T-cell (primary cell): Measurements from ENCODE around the gene HS6ST3. TPM values are rescaled to one million over a fixed set of nuclear protein-coding genes. Genes with fewer than 3 reads are reported as not detected.

Experiments
- ATAC-seq, 4 experiments: fragments of 200-7000 bp in 3 of 4; fragments of 150-1000 bp in 1 of 4; cut with Tn5 transposase; replicated peaks in 1 of 4; 1 replicate in 3 of 4; 2 replicates in 1 of 4; pipeline ENCODE4 v1.10.0; 2021; ENCODE audit warnings: moderate library complexity in 3 of 4, mild to moderate bottlenecking in 2 of 4, moderate number of reproducible peaks in 1 of 4
- CTCF ChIA-PET, 2 donors: fragments of 300-600 bp; sonication (Branson Sonifier 250); formaldehyde crosslinking; loops; one replicate each; lab custom pipeline; 2022; ENCODE audit warnings: antibody characterized with exemption in 2 of 2; lab: Charles Lee
- POLR2A ChIA-PET, 2 donors: fragments of 300-600 bp; sonication (Branson Sonifier 250); formaldehyde crosslinking; loops; one replicate each; lab custom pipeline; 2022; ENCODE audit warnings: antibody characterized with exemption in 2 of 2; lab: Charles Lee
- DNase-seq, 35 experiments: peaks; one replicate each; pipeline versions ENCODE4 v3.0.0 to v3.0.0-alpha.2; 2013 to 2023
- H3K27ac ChIP-seq: one replicate; pipeline ENCODE4 v1.5.1; 2013; ENCODE audit warnings: low read length
- H3K27me3 ChIP-seq, 2 experiments: replicated peaks in 1 of 2; 1 replicate in 1 of 2; 2 replicates in 1 of 2; pipeline versions ENCODE4 v1.6.1 to v1.7.0; 2013; ENCODE audit warnings: low read length in 1 of 2, mixed read lengths in 1 of 2; ENCODE audit not compliant: control insufficient read depth in 2 of 2, insufficient read depth in 2 of 2; ENCODE audit errors: extremely low read depth in 1 of 2
- H3K36me3 ChIP-seq, 2 donors: 1 replicate in 1 of 2; 2 replicates in 1 of 2; pipeline versions ENCODE4 v1.6.1 to v1.7.0; 2013; ENCODE audit warnings: low read length in 1 of 2; ENCODE audit not compliant: control insufficient read depth in 2 of 2, insufficient read depth in 1 of 2; ENCODE audit errors: extremely low read depth in 1 of 2
- H3K4me1 ChIP-seq, 2 experiments: 1 replicate in 1 of 2; 2 replicates in 1 of 2; pipeline versions ENCODE4 v1.6.1 to v1.7.0; 2013; ENCODE audit warnings: low read length in 2 of 2, mixed read lengths in 1 of 2; ENCODE audit not compliant: insufficient read depth in 2 of 2, control insufficient read depth in 1 of 2; ENCODE audit errors: extremely low read depth in 1 of 2
- H3K4me3 ChIP-seq, 2 donors: 1 replicate in 1 of 2; 2 replicates in 1 of 2; pipeline versions ENCODE4 v1.5.1 to v1.7.0; 2013; ENCODE audit warnings: mild to moderate bottlenecking in 2 of 2, low read length in 1 of 2, moderate library complexity in 1 of 2; ENCODE audit not compliant: control insufficient read depth in 1 of 2; ENCODE audit errors: extremely low read depth in 1 of 2
- H3K9me3 ChIP-seq: 2 replicates; pipeline ENCODE4 v1.7.0; 2013
- H3K27ac Mint-ChIP-seq, 2 donors: one replicate each; pipeline ENCODE4 v1.8.0; 2020 to 2021; ENCODE audit warnings: mild to moderate bottlenecking in 2 of 2, mixed read lengths in 2 of 2
- H3K27me3 Mint-ChIP-seq, 2 donors: one replicate each; pipeline ENCODE4 v1.8.0; 2021 to 2022; ENCODE audit warnings: mixed read lengths in 2 of 2
- H3K36me3 Mint-ChIP-seq: one replicate; pipeline ENCODE4 v1.8.0; 2021; ENCODE audit warnings: mixed read lengths
- H3K4me1 Mint-ChIP-seq, 3 donors: one replicate each; pipeline ENCODE4 v1.8.0; 2020 to 2022; ENCODE audit warnings: mixed read lengths in 3 of 3, mild to moderate bottlenecking in 1 of 3
- H3K4me3 Mint-ChIP-seq, 3 donors: one replicate each; pipeline ENCODE4 v1.8.0; 2020 to 2022; ENCODE audit warnings: mild to moderate bottlenecking in 3 of 3, mixed read lengths in 3 of 3, moderate library complexity in 3 of 3
- H3K9me3 Mint-ChIP-seq, 3 donors: one replicate each; pipeline ENCODE4 v1.8.0; 2020 to 2022; ENCODE audit warnings: mixed read lengths in 3 of 3
- WGBS: methylation state at CpG from one replicate; pipeline ENCODE4 v1.1.5; 2013; ENCODE audit warnings: missing lambda C conversion rate; ENCODE audit not compliant: insufficient coverage; 5-methylcytosine and 5-hydroxymethylcytosine counted together
- total RNA-seq, 35 experiments: library from RNA in 6 of 35; stranded (reverse) in 6 of 35; fragments of 120-200 nt in 1 of 35; gene quantifications; one replicate each; pipeline versions ENCODE4 v1.2.1 to v1.2.4 and lab custom pipeline; 2013 to 2026

The HS6ST3 gene
- total RNA-seq, 5 donors from 2014 or later (not counting 1 experiment from before 2014, with no cell fraction given): not detected

DNA sequence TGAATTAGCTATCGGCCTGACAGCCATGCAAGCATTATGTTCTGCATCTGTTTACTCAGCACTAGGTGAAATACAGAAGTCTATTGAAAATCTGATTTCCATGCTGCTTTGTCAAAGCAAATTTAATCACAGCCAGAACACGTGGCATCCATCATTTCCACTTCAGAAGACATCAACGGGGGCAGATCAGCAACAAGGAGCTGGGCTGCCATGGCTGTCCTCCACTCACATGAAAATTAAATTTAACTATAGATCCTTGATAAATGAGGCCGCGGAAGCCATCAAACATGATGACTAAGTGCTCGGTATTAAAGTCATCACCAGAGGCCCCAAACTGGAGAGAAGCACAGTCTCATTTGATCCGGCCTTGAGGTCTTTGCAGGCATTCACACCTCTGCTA is 443.5 kb downstream of the HS6ST3 start:
- CTCF ChIA-PET: no interaction called here
- 86% methylated on average over 6 of the region's 7 CpGs for WGBS
- no peak for DNase-seq
- H3K9me3 Mint-ChIP-seq: peaks cover 6 to 17% (median 8%) of the 10 kb centered on the region in 3 donors
- no peaks in the 10 kb centered on the region for H3K36me3 ChIP-seq
- H3K27me3 ChIP-seq: no peaks in the 10 kb centered on the region
- POLR2A ChIA-PET: no interaction called here
- no peaks in the 10 kb centered on the region for H3K9me3 ChIP-seq
- no peak overlapping the region for H3K4me3 ChIP-seq
- no peak for ATAC-seq
- no peak overlapping the region for H3K27ac ChIP-seq
- no peak overlapping the region for H3K27ac Mint-ChIP-seq
- no peak overlapping the region for H3K4me3 Mint-ChIP-seq
- H3K4me1 ChIP-seq: no peaks in the 10 kb centered on the region
- no peaks in the 10 kb centered on the region for H3K27me3 Mint-ChIP-seq
- H3K4me1 Mint-ChIP-seq: no peaks in the 10 kb centered on the region
- no peaks in the 10 kb centered on the region for H3K36me3 Mint-ChIP-seq

DNA sequence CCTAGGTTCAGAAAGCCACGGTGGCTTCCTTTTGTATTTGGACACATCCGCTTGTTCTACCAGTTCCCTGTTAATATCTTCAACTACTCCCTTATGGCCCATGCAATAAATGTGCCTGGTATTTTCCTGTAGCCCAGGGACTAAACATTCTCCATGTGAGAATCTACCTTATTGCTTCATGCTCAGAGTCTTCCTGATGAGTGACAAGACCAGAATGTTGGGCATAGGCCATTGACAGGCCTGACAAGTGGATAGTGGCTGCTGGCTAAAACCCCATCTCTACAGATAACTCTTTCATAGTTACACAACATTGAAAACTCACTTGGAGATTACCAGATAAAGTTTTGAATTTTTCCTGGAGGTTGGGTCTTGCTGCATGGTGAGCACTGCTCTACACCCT is 449.9 kb downstream of the HS6ST3 start:
- no peaks in the 10 kb centered on the region for H3K4me1 Mint-ChIP-seq
- Histone ChIP-seq H3K9me3 (no peaks in the 10 kb centered on the region), H3K27me3 (no peaks in the 10 kb centered on the region), H3K27ac (no peak overlapping the region), H3K36me3 (no peaks in the 10 kb centered on the region), H3K4me1 (no peaks in the 10 kb centered on the region), H3K4me3 (no peak overlapping the region)
- ChIA-PET CTCF (no interaction called here), POLR2A (no interaction called here)
- no peak overlapping the region for H3K4me3 Mint-ChIP-seq
- WGBS: 93% methylated on average over 2 of the region's 2 CpGs
- H3K27me3 Mint-ChIP-seq: no peaks in the 10 kb centered on the region
- H3K27ac Mint-ChIP-seq: no peak overlapping the region
- H3K36me3 Mint-ChIP-seq: no peaks in the 10 kb centered on the region
- peaks cover 3 to 7% (median 4%) of the 10 kb centered on the region in 3 donors for H3K9me3 Mint-ChIP-seq
- ATAC-seq (no peak), DNase-seq (no peak)

DNA sequence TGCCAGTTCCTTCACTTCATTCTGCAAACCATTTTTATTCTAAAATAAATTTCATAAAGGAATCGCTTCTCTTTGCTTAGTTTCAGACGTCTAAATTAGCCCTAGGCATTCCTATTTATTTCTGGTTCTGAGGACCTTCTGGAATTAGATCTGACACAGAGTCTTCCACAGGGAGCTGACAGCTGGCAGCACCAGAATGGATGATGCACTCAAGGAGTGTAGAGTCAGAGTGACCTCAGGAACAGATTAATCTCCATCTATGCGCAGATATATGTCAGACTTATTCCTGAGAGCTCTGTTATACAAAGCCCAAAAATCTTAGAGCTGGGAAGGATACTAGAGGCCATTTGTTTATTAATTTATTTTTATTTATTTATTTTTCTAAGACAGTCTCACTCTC is 450.8 kb downstream of the HS6ST3 start:
- no peak for DNase-seq
- Histone ChIP-seq H3K27me3 (no peaks in the 10 kb centered on the region), H3K4me3 (no peak overlapping the region), H3K4me1 (no peaks in the 10 kb centered on the region), H3K9me3 (no peaks in the 10 kb centered on the region), H3K27ac (no peak overlapping the region), H3K36me3 (no peaks in the 10 kb centered on the region)
- Mint-ChIP-seq H3K27ac (no peak overlapping the region), H3K4me1 (no peaks in the 10 kb centered on the region), H3K36me3 (no peaks in the 10 kb centered on the region), H3K4me3 (no peak overlapping the region), H3K9me3 (peaks cover 0 to 4% (median 3%) of the 10 kb centered on the region in 3 donors), H3K27me3 (no peaks in the 10 kb centered on the region)
- CTCF ChIA-PET: interaction anchor here in 1 of 2 donors (0.6 kb wide), 1 partner anchor 710 kb away, joined by 5 read pairs; no protein-coding TSS in a partner anchor
- WGBS: 100% methylated on average over 1 of the region's 3 CpGs
- POLR2A ChIA-PET: no interaction called here
- ATAC-seq: no peak

- Mint-ChIP-seq H3K4me3 (no peak overlapping the region), H3K27me3 (no peaks in the 10 kb centered on the region), H3K27ac (no peak overlapping the region), H3K4me1 (no peaks in the 10 kb centered on the region), H3K36me3 (no peaks in the 10 kb centered on the region), H3K9me3 (peaks cover 0 to 3% (median 0%) of the 10 kb centered on the region in 3 donors)
- no peak overlapping the region for H3K27ac ChIP-seq
- H3K9me3 ChIP-seq: no peaks in the 10 kb centered on the region
- POLR2A ChIA-PET: no interaction called here
- CTCF ChIA-PET: no interaction called here
- WGBS: no CpG with 5 or more reads among the region's 2 CpGs
- no peaks in the 10 kb centered on the region for H3K27me3 ChIP-seq
- no peak overlapping the region for H3K4me3 ChIP-seq
- ATAC-seq (no peak), DNase-seq (no peak)
- no peaks in the 10 kb centered on the region for H3K36me3 ChIP-seq
- H3K4me1 ChIP-seq: no peaks in the 10 kb centered on the region
Observed at GRCh38 chr13:96542986-96543385, 453.1 kb downstream of the HS6ST3 start.

DNA sequence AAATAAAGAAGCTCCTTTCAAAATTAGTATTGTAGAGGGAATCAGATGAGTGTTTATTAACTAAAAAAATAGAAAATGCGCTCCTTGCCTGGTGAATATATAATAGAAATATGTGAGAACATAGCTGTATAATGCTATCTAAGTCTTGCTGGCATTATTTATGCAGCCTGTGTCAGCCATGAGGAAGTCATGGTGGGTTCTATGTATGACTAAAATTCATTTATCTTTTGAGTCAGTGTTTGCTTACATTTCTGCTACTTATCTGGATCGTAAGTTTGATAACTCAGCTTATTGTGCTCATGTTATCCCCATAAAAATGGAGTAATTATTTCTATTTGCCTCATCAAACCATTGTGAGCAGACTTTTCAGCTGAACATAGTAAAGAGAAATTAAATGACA is 455.1 kb downstream of the HS6ST3 start:
- H3K4me1 ChIP-seq: no peaks in the 10 kb centered on the region
- WGBS: 67% methylated on average over 1 of the region's 2 CpGs
- ATAC-seq (no peak), DNase-seq (no peak)
- no peaks in the 10 kb centered on the region for H3K27me3 ChIP-seq
- ChIA-PET CTCF (no interaction called here), POLR2A (no interaction called here)
- Mint-ChIP-seq H3K27me3 (no peaks in the 10 kb centered on the region), H3K36me3 (no peaks in the 10 kb centered on the region), H3K4me3 (no peak overlapping the region), H3K4me1 (no peaks in the 10 kb centered on the region), H3K9me3 (peaks cover 0 to 9% (median 4%) of the 10 kb centered on the region in 3 donors), H3K27ac (no peak overlapping the region)
- H3K4me3 ChIP-seq: no peak overlapping the region
- H3K27ac ChIP-seq: no peak overlapping the region
- H3K36me3 ChIP-seq: no peaks in the 10 kb centered on the region
- no peaks in the 10 kb centered on the region for H3K9me3 ChIP-seq

- H3K4me3 Mint-ChIP-seq: no peak overlapping the region
- Histone ChIP-seq H3K36me3 (no peaks in the 10 kb centered on the region), H3K27ac (no peak overlapping the region), H3K9me3 (no peaks in the 10 kb centered on the region), H3K4me3 (no peak overlapping the region), H3K27me3 (no peaks in the 10 kb centered on the region), H3K4me1 (no peaks in the 10 kb centered on the region)
- H3K27me3 Mint-ChIP-seq: no peaks in the 10 kb centered on the region
- no peaks in the 10 kb centered on the region for H3K36me3 Mint-ChIP-seq
- H3K9me3 Mint-ChIP-seq: peaks cover 0 to 12% (median 4%) of the 10 kb centered on the region in 3 donors
- ChIA-PET POLR2A (interaction anchor here in 1 of 2 donors (0.6 kb wide), 1 partner anchor 9 kb away, joined by 3 read pairs; no protein-coding TSS in a partner anchor), CTCF (no interaction called here)
- ATAC-seq: no peak
- WGBS: no CpG with 5 or more reads among the region's 3 CpGs
- H3K4me1 Mint-ChIP-seq: no peaks in the 10 kb centered on the region
- no peak for DNase-seq
- H3K27ac Mint-ChIP-seq: no peak overlapping the region
Observed at GRCh38 chr13:96546463-96546862, 456.6 kb downstream of the HS6ST3 start.

GRCh38 chr13:96551546-96551945 is 461.6 kb downstream of the HS6ST3 start:
- ChIA-PET CTCF (interaction anchor here in 1 of 2 donors (0.6 kb wide), 1 partner anchor 57 kb away, joined by 3 read pairs; no protein-coding TSS in a partner anchor), POLR2A (no interaction called here)
- Mint-ChIP-seq H3K27me3 (no peaks in the 10 kb centered on the region), H3K4me1 (no peaks in the 10 kb centered on the region), H3K36me3 (no peaks in the 10 kb centered on the region), H3K4me3 (no peak overlapping the region), H3K9me3 (peaks cover 7 to 27% (median 7%) of the 10 kb centered on the region in 3 donors), H3K27ac (no peak overlapping the region)
- ATAC-seq (no peak), DNase-seq (no peak)
- no peak overlapping the region for H3K27ac ChIP-seq
- no peak overlapping the region for H3K4me3 ChIP-seq
- WGBS: no CpG with 5 or more reads among the region's 5 CpGs
- H3K36me3 ChIP-seq: no peaks in the 10 kb centered on the region
- H3K27me3 ChIP-seq: no peaks in the 10 kb centered on the region
- no peaks in the 10 kb centered on the region for H3K4me1 ChIP-seq
- no peaks in the 10 kb centered on the region for H3K9me3 ChIP-seq
